Activated CD8-positive, alpha-beta memory T cell treated with anti-CD3 and anti-CD28 coated beads, Interleukin-2, amount 50 U/mL, for 1 hour (primary cell): ENCODE measurements around the gene NOC4L.
"Not testable (repeated sequence)": the region's sequence is repeated elsewhere in the genome, so short reads cannot be mapped to it uniquely, and the experiment has no call there.

Experiments used
- DNase-seq: peaks from one replicate; pipeline ENCODE4 v3.0.0-alpha.2; 2020; ENCODE audit errors: extremely low read depth

NOC4L gene

DNA sequence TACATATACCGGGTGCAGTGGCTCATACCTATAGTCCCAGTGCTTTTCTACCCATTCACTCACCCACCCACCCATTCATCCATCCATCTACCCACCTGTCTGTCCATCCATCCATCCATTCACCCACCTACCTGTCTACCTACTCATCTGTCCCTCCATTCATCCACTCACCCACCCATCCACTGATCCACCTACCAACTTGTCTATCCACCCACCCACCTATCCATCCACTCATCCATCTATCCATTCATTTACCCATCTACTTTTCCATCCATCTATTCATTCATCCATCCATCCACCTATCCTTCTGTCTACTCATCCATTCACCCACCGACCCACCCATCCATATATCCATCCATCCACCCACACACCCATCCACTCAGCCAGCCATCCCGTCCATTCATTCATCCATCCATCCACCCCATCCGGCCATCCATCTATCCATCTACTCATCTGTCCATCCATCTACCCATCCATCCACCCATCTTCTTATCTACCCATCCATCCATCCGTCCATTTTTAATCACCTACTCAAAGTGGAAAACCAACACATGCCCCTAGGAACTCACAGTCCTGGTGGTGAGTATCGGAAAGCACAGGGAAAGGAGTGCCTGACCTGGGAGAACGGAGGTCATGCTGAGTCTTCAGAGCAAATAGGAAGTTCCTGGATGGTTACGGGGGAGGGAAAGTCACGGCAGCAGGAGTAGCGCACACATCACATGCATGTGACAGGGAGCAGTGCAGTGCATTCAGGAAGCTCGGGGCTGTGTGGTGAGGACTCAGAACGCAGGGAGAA is 20.1 kb upstream of the NOC4L start:
- no peak for DNase-seq

- no peak for DNase-seq
Observed at GRCh38 chr12:132124766-132125425, 19.4 kb upstream of the NOC4L start.

DNA sequence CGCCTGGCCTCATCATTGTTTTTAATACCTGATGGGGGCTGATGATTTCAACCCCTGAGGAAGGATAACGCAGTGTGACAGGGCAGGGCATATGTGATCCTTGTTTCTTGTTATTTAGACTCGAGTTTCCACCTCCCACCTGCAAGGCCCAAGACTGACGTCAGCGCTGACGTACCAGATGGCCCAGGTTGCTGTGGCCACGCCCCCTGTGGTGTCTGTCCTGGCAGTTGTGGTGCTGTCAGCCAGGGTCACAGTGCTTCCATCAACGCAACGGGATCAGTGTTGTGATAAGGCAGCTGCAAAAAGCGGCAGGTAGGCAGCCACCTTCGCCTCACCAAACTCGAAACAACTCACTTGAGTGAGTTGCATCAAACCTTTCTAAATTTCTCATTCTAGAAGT is 18.5 kb upstream of the NOC4L start:
- DNase-seq = no peak

- no peak for DNase-seq
Observed at GRCh38 chr12:132127041-132127440, 17.2 kb upstream of the NOC4L start.

GRCh38 chr12:132129007-132129406 is 15.2 kb upstream of the NOC4L start:
- DNase-seq = no peak

GRCh38 chr12:132130690-132131089 is 13.6 kb upstream of the NOC4L start:
- no peak for DNase-seq

DNA sequence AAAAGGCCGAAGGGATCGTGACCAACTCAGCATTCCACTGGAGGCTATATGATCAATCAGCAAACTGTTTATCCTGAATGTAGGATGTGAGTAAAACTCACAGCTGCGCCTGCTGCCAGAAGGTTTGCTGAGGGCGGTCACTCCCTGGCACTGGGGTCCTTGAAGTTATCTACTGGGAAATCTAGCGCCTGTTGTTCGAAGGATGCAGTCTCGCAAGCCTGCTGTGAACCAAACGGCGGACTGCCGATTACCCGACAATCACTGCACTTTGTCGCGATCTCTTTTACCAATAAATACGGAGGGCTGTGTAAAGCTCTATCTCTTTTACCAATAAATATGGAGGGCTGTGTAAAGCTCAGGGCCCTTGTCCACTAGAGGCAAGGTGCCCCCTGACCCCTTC is 13.0 kb upstream of the NOC4L start:
- no peak for DNase-seq

- DNase-seq = no peak
Observed at GRCh38 chr12:132131952-132132351, 12.3 kb upstream of the NOC4L start.

DNA sequence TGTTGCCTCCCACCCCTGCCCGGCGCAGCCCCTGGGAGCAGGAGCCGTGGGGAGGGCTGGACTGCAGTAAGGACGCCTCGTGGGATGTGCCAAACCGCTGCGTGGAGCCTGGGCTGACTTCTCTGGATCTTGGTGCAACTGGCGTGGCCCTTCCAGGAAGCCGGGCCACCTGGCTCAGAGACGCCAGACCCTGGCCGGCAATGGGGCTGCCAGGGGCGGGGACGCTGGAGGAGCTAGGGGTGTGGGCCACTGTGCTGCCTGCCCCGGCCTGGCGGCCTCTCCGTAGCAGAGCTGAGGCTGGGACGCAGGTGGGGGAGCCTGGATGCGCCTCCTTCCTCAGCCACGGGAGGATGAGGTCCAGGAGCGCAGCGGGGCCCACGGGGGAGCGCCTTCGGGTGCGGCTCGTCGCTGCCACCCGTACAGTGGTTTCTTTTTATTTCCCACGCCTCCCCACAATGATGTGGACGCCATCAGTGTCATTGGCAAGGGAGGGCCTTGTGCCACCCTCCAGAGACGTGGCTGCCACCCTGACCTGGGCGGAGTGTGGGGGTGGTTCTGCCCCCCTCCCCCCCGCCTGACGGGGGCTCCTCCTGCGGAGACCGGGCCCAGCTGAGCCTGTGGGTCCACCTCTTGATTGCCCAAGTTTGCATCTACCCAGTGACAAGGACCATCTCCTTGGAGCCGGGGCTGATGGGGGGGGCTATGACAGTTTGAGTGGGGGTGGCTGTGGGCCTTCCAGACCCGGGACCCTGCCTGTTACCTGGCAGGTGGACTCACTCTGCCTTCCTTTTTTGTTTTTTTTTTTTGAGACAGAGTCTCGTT is 11.4 kb upstream of the NOC4L start:
- DNase-seq = no peak

DNA sequence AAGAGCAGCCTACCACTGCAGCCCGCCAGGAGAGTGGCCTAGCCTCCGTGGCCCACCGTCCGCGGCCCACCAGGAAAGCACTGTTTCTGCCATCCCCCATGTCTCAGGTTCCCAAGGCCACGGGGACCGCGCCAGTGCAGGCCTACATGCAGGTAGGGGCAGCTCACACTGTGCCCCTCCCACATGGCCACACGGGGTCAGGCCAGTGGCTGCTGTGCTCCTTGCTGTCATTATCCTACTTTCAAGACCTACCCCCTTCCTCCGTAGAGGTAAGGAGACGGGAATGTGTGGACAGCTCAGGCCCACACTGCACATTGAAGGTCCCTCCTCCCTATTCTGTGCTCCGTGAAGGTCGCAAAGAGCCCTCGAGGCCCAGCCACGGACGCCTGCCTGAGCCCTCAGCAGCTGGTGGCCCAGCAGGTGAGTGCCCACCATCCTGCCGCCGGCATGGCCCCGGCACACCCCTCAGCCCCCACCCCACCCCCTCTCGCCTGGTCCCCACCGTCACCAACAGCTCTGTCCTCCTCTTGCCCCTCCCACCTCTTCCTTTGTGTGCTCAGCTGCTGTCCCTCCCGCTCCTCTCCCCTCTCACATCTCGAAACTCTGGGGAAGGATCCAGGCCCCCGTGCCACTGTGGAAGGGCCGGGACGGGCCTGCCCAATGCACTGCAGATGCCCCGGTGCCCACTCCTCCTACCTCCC is 10.2 kb upstream of the NOC4L start:
- DNase-seq = no peak

GRCh38 chr12:132134653-132135183 is 9.5 kb upstream of the NOC4L start:
- not testable (repeated sequence) for DNase-seq

DNA sequence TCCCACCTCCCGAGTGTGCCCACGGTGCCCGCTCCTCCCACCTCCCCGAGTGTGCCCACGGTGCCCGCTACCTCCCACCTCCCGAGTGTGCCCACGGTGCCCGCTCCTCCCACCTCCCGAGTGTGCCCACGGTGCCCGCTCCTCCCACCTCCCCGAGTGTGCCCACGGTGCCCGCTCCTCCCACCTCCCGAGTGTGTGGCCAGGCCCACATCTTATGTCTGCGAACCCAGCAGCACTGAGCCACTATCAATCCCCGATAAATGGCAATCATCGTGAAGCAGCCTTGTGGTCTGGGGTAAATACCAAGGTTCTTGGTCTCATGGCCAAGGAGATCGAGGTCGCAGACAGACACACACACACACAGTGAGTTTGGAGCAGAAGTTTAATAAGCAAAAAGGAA is 8.0 kb upstream of the NOC4L start:
- DNase-seq = not testable (repeated sequence)

- DNase-seq = no peak
Observed at GRCh38 chr12:132137483-132138125, 6.7 kb upstream of the NOC4L start.

- DNase-seq = no peak
Observed at GRCh38 chr12:132138941-132139871, 5.1 kb upstream of the NOC4L start.

DNA sequence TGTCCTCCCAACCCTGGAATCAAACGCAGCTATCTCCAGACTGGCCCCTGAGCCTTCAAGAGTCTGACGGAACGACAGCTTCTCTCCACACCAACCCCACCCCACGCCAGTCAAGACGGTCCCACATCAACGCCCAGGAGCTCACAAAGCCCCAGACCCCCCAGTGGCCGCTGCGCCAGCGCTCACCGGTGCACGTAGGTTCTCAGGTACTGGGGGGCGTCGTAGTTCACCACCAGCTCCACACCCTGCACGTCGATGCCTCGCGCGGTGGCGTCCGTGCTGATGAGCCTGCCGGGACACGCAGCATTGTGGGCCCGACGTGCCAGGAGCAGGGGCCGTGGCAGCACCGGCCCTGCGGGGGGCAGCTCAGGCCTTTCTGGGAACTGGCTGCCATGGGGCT is 4.3 kb upstream of the NOC4L start:
- DNase-seq = no peak

DNA sequence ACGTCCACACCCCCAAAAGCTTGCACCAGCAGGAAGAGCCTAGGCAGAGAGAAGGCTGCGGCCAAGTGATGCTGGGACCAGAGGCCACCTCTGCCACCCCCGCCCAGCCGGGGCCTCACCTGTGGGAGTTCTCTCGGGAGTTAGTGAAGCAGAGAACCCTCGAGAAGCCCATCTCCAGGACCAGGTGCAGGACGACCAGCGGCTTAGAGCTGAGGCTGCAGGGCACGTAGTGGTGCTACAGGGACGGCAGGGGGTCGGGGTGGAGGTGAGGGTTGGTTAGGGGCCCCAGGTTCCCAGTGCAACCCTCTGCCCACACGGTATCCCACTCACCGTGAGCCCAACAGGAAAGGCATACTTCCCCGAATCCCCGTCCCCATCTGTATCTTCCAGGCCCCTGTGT is 3.8 kb upstream of the NOC4L start:
- no peak for DNase-seq

DNA sequence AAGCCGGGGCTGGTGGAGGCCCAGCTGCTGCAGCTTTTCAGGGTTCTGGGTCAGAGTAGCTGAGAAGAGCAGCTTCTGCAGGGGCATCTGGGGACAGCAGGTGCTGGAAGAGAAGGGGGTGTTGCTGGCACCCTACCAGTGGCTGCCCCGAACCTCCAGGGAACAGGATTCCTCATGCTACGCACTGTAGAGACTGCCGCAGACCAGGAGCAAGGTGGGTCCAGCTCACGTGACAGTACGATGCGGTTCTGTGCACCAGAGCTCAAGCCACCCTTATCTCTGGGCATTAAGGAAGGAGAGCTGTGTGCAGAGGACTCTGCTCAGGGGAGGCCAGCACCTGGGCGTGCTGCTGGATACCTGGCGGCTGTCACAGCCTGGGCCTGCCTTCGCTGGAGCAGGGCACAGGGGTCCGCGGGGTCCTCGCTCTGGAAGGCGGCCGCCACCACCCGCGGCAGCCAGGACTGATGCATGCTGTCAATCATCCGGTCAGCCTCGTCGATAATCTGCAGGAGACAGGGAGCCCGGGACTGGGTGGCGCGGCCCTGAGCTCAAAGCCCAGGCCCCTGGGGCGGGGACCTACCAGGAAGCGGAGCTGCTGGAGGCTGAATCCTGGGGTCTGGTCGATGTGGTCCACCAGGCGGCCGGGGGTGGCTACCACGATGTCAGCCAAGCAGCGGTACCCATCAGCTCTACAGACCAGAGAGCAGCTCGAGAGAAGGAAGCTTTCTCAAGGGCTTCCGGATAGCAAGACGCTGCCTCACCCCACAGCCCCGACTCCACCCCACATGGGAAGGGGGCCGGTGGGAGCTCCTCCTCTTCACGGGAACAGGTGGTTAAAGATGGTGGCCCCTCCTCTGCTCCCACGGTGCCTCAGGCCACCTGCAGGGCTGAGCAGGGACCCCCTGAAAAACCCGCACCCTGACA is 3.1 kb upstream of the NOC4L start:
- DNase-seq = no peak

DNA sequence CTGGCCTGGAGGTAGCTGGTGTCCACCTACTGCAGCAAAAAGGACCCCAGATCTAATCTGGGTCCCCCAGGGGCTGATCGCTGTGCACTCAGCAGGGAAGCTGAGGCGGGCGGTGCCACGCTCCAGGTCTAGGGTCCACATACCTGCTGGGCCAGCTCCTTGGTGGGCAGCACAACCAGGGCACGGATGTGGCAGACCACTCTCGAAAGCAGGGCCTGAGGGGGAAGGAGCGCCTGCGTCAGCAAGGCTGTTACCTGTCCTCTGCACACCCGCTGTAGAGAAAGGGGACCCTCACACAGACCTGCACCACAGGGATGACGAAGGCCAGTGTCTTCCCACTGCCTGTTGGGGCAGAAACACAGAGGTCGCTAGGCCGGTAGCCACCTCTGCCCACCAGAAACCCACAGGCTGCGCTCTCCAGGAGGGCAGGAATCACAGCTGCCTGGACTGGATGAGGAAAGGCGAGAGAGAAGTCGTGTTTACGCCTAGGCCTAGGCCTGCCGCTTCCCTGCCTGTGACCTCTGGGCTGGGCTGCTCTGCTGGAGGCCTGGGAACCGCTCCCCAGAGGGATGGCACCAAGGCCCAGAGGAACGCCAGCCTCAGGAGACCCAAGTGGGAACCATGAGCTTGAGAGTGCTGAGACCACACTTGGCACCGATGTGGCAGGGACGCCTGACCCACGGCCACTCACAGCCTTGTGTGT is 2.1 kb upstream of the NOC4L start:
- no peak for DNase-seq
